K562 (cell line): ENCODE data around the gene PDE11A. TPM values are rescaled to one million over a fixed set of nuclear protein-coding genes. Genes with fewer than 3 reads are reported as not detected.

Experiments used
- HMBOX1 ChIP-seq: sonication (generic); IDR thresholded peaks from 2 replicates; pipeline ENCODE4 v1.6.1; 2016
- HNRNPK ChIP-seq: fragments of 200-400 bp; formaldehyde crosslinking; IDR thresholded peaks from one replicate; pipeline ENCODE4 v1.6.1; 2018; ENCODE audit warnings: mild to moderate bottlenecking, low read depth, low read length; ENCODE audit not compliant: poor library complexity, severe bottlenecking
- MEIS2 ChIP-seq: fragments of 450-650 bp; IDR thresholded peaks from 2 replicates; pipeline ENCODE4 v1.6.1; 2014; ENCODE audit warnings: mild to moderate bottlenecking; ENCODE audit not compliant: partially characterized antibody
- NFE2 ChIP-seq: IDR thresholded peaks from 2 replicates; pipeline ENCODE4 v1.6.1; 2014; ENCODE audit warnings: antibody characterized with exemption, low read depth
- NKRF ChIP-seq: fragments of 450-650 bp; IDR thresholded peaks from 2 replicates; pipeline ENCODE4 v1.6.1; 2016; ENCODE audit warnings: borderline replicate concordance
- REST ChIP-seq, 2 experiments: fragments of 450-650 bp; formaldehyde crosslinking in 1 of 2; IDR thresholded peaks; 2 replicates each; pipeline versions ENCODE4 v1.4.0 to v1.6.1; 2014 to 2020; ENCODE audit warnings: mild to moderate bottlenecking in 2 of 2, borderline replicate concordance in 1 of 2, low read depth in 1 of 2
- TAF9B ChIP-seq: fragments of 450-650 bp; IDR thresholded peaks from 2 replicates; pipeline ENCODE4 v1.6.1; 2018; ENCODE audit warnings: mild to moderate bottlenecking; ENCODE audit not compliant: partially characterized antibody
- TEAD1 ChIP-seq, 2 experiments: fragments of 450-650 bp in 1 of 2; sonication (generic) in 1 of 2; formaldehyde crosslinking; IDR thresholded peaks; 2 replicates each; pipeline versions ENCODE4 v1.4.0 to v1.8.0; 2020 to 2022; ENCODE audit warnings: mild to moderate bottlenecking in 2 of 2, missing genetic modification reagents in 1 of 2
- WHSC1 ChIP-seq: IDR thresholded peaks from one replicate; pipeline ENCODE4 v1.6.1; 2012; ENCODE audit warnings: low read length, control low read depth, inconsistent platforms
- ZBTB17 ChIP-seq: fragments of 450-650 bp; formaldehyde crosslinking; IDR thresholded peaks from 2 replicates; pipeline ENCODE4 v1.4.0; 2020; ENCODE audit warnings: mild to moderate bottlenecking
- ZNF133 ChIP-seq: fragments of 250-450 bp; sonication (Bioruptor Pico); IDR thresholded peaks from 2 replicates; pipeline ENCODE4 v1.4.0; 2020; ENCODE audit warnings: mild to moderate bottlenecking
- ZNF134 ChIP-seq: fragments of 250-450 bp; sonication (Bioruptor Pico); conservative IDR thresholded peaks from 2 replicates; pipeline ENCODE4 v1.4.0; 2020
- ZNF589 ChIP-seq: fragments of 200-800 bp; sonication (Bioruptor generic); IDR thresholded peaks from 2 replicates; pipeline ENCODE4 v1.6.1; 2016; ENCODE audit warnings: low read depth, missing genetic modification characterization, missing compliant biosample characterization
- ZNF639 ChIP-seq, 2 experiments: fragments of 200-800 bp in 1 of 2; sonication (Bioruptor generic) in 1 of 2; sonication (generic) in 1 of 2; formaldehyde crosslinking in 1 of 2; IDR thresholded peaks in 1 of 2; conservative IDR thresholded peaks in 1 of 2; 2 replicates each; pipeline versions ENCODE4 v1.5.0 to v1.6.1; 2016 to 2020; ENCODE audit warnings: missing compliant biosample characterization in 1 of 2, missing genetic modification characterization in 1 of 2, missing genetic modification reagents in 1 of 2
- ZNF830 ChIP-seq: fragments of 250-450 bp; sonication (Bioruptor Pico); IDR thresholded peaks from 2 replicates; pipeline ENCODE4 v1.5.0; 2021; ENCODE audit warnings: mild to moderate bottlenecking
- polyA plus RNA-seq, 8 experiments: library from polyadenylated mRNA; depleted of rRNA in 4 of 8; stranded (reverse) in 5 of 8; unstranded in 3 of 8; fragments of >200 nt; fragmentation: Nextera tagmentation in 2 of 8; fragmentation: Illumina TruSeq in 1 of 8; extraction: Ambion mirVana in 2 of 8; extraction: Trizol in 1 of 8; gene quantifications; 2 replicates each; pipeline versions ENCODE4 v1.2.1 to v1.2.3, GENCODE V29; 2011 to 2014; ENCODE audit warnings: inconsistent platforms in 1 of 8, missing spikeins in 1 of 8
- total RNA-seq, 7 experiments: library from RNA; depleted of rRNA in 6 of 7; stranded (reverse); fragments of >200 nt in 6 of 7; fragmentation: Illumina TruSeq in 2 of 7; extraction: Trizol in 2 of 7; gene quantifications; 2 replicates each; pipeline versions ENCODE4 v1.2.1 to v1.2.3, GENCODE V29; 2011 to 2021; ENCODE audit warnings: low replicate concordance in 1 of 7

PDE11A gene
- total and polyA plus RNA-seq, 9 of the 15 experiments (the other 6 are each of a cell fraction or from before 2014, with no cell fraction given) = 3.2 to 22.1 (median 5.7) TPM

- TF ChIP-seq REST (IDR thresholded peaks at IDR 0.05; ENCODE audit: borderline replicate concordance) (0 out of 2 replicates have a peak, but pooled peaks have one; percentile 11), REST (CRISPR knock-in tag; IDR thresholded peaks at IDR 0.05; ENCODE audit: low read depth) (no peak), ZNF134 (CRISPR knock-in tag) (0 out of 2 replicates have a peak, but pooled peaks have one; percentile 16), NFE2 (peak; percentile 24; the same call in 1 of the 2 replicates), ZNF133 (CRISPR knock-in tag) (no peak), HNRNPK (no peak), NKRF (no peak), ZNF830 (CRISPR knock-in tag) (peak; percentile 61; the same call in 1 of the 2 replicates), WHSC1 (no peak), TEAD1 (CRISPR knock-in tag; IDR thresholded peaks at IDR 0.05) (peak in 1 of 2 experiments; percentile 56; a peak in 1 of 4 replicates), ZNF589 (0 out of 2 replicates have a peak, but pooled peaks have one; percentile 26), TAF9B (no peak), HMBOX1 (peak; percentile 66), ZBTB17 (CRISPR knock-in tag) (no peak), MEIS2 (peak; percentile 15), ZNF639 (CRISPR knock-in tag; conservative IDR thresholded peaks at IDR 0.05 in 1 of 2, IDR thresholded peaks at IDR 0.05 in 1 of 2) (0 out of 4 replicates have a peak, but pooled peaks of 1 of the 2 experiments have one; percentile 3)
Observed at GRCh38 chr2:177754492-177754873, 318.1 kb downstream of the PDE11A start (continued).
